B cell (primary cell): ENCODE results near the gene CREB5. TPM values are rescaled to one million over a fixed set of nuclear protein-coding genes. Genes with fewer than 3 reads are reported as not detected.

ENCODE experiments used
- ATAC-seq: fragments of 200-7000 bp; cut with Tn5 transposase; one replicate; pipeline ENCODE4 v1.10.0; 2021; ENCODE audit warnings: low read depth, mild to moderate bottlenecking, moderate number of reproducible peaks, moderate library complexity
- CTCF ChIA-PET: fragments of 350-600 bp; sonication (Branson Sonifier 250); formaldehyde crosslinking; loops from one replicate; lab custom pipeline; 2021; ENCODE audit warnings: antibody characterized with exemption, inconsistent platforms; lab: Charles Lee
- POLR2A ChIA-PET: fragments of 350-600 bp; sonication (Branson Sonifier 250); formaldehyde crosslinking; loops from one replicate; lab custom pipeline; 2021; ENCODE audit warnings: antibody characterized with exemption; lab: Charles Lee
- DNase-seq: peaks from one replicate; pipeline ENCODE4 v3.0.0; 2013
- H2AFZ ChIP-seq: 2 replicates; pipeline ENCODE4 v1.6.1; 2012; ENCODE audit warnings: mild to moderate bottlenecking, low read depth, low read length; ENCODE audit not compliant: insufficient read depth, poor library complexity, severe bottlenecking
- H3K27ac ChIP-seq, 2 donors: 1 replicate in 1 of 2; 2 replicates in 1 of 2; pipeline ENCODE4 v1.5.1; 2012 to 2013; ENCODE audit warnings: low read length in 2 of 2, mild to moderate bottlenecking in 2 of 2, moderate library complexity in 1 of 2
- H3K27me3 ChIP-seq, 4 experiments: fragments of 200-600 bp in 1 of 4; sonication (generic) in 1 of 4; replicated peaks in 1 of 4; 1 replicate in 2 of 4; 2 replicates in 2 of 4; pipeline versions ENCODE4 v1.6.1 to v1.7.0; 2013 to 2016; ENCODE audit warnings: low read length in 3 of 4, mild to moderate bottlenecking in 2 of 4, mixed read lengths in 1 of 4, moderate library complexity in 1 of 4; ENCODE audit not compliant: insufficient read depth in 4 of 4, control insufficient read depth in 3 of 4; ENCODE audit errors: control extremely low read depth in 1 of 4
- H3K36me3 ChIP-seq, 2 experiments: replicated peaks in 1 of 2; 1 replicate in 1 of 2; 2 replicates in 1 of 2; pipeline versions ENCODE4 v1.6.1 to v1.7.1; 2013; ENCODE audit warnings: low read length in 1 of 2; ENCODE audit not compliant: insufficient read depth in 2 of 2, control insufficient read depth in 1 of 2; ENCODE audit errors: control extremely low read depth in 1 of 2, extremely low read depth in 1 of 2
- H3K4me1 ChIP-seq, 2 donors: fragments of 200-600 bp in 1 of 2; sonication (generic) in 1 of 2; 1 replicate in 1 of 2; 2 replicates in 1 of 2; pipeline versions ENCODE4 v1.5.1 to v1.6.1; 2013 to 2017; ENCODE audit warnings: low read length in 2 of 2; ENCODE audit not compliant: control insufficient read depth in 2 of 2, insufficient read depth in 2 of 2
- H3K4me2 ChIP-seq: replicated peaks from 2 replicates; pipeline ENCODE3; 2012; ENCODE audit warnings: mild to moderate bottlenecking, low read depth, low read length; ENCODE audit not compliant: poor library complexity, severe bottlenecking
- H3K4me3 ChIP-seq, 5 experiments: fragments of 200-600 bp in 1 of 5; sonication (generic) in 1 of 5; 1 replicate in 3 of 5; 2 replicates in 2 of 5; pipeline versions ENCODE4 v1.5.1 to v1.7.0; 2011 to 2016; ENCODE audit warnings: low read length in 4 of 5, mild to moderate bottlenecking in 4 of 5, low read depth in 2 of 5, control low read depth in 1 of 5, moderate library complexity in 1 of 5; ENCODE audit not compliant: insufficient read depth in 1 of 5; ENCODE audit errors: control extremely low read depth in 1 of 5, extremely low read depth in 1 of 5
- H3K79me2 ChIP-seq: fragments of 200-600 bp; sonication (generic); one replicate; pipeline ENCODE4 v1.6.0; 2016; ENCODE audit warnings: low read length; ENCODE audit not compliant: control insufficient read depth, insufficient read depth
- H3K9ac ChIP-seq: fragments of 200-600 bp; sonication (generic); 2 replicates; pipeline ENCODE4 v1.6.1; 2017; ENCODE audit warnings: mild to moderate bottlenecking, low read length, moderate library complexity
- H3K9me3 ChIP-seq, 3 donors: one replicate each; pipeline versions ENCODE4 v1.6.1 to v1.7.1; 2013; ENCODE audit warnings: low read length in 2 of 3; ENCODE audit not compliant: control insufficient read depth in 2 of 3, insufficient read depth in 1 of 3; ENCODE audit errors: control extremely low read depth in 1 of 3
- H4K20me1 ChIP-seq: 2 replicates; pipeline ENCODE4 v1.6.0; 2012; ENCODE audit warnings: mild to moderate bottlenecking, low read length; ENCODE audit not compliant: insufficient read depth, control insufficient read depth, poor library complexity, severe bottlenecking
- H3K27ac Mint-ChIP-seq: one replicate; pipeline ENCODE4 v1.8.0; 2021; ENCODE audit warnings: mixed read lengths
- H3K27me3 Mint-ChIP-seq: one replicate; pipeline ENCODE4 v1.8.0; 2021; ENCODE audit warnings: mixed read lengths
- H3K4me1 Mint-ChIP-seq: one replicate; pipeline ENCODE4 v1.8.0; 2021; ENCODE audit warnings: mixed read lengths
- H3K4me3 Mint-ChIP-seq: one replicate; pipeline ENCODE4 v1.8.0; 2021; ENCODE audit warnings: mixed read lengths
- H3K9me3 Mint-ChIP-seq: one replicate; pipeline ENCODE4 v1.8.0; 2022; ENCODE audit warnings: mixed read lengths; ENCODE audit not compliant: insufficient read depth
- EZH2 ChIP-seq: IDR thresholded peaks from 2 replicates; pipeline ENCODE4 v1.6.1; 2012; ENCODE audit warnings: borderline replicate concordance, low read depth, mild to moderate bottlenecking, moderate library complexity, low read length; ENCODE audit not compliant: insufficient read depth, poor library complexity, severe bottlenecking
- WGBS: methylation state at CpG from one replicate; pipeline ENCODE4 v1.1.5; 2013; ENCODE audit warnings: missing lambda C conversion rate; ENCODE audit not compliant: insufficient coverage; 5-methylcytosine and 5-hydroxymethylcytosine counted together
- intact Hi-C: fragments of 100-400 bp; cut with micrococcal nuclease; formaldehyde crosslinking; loops from one replicate; pipeline ENCODE4 v1.10.0; 2022
- polyA plus RNA-seq: library from polyadenylated mRNA; depleted of rRNA; stranded (reverse); fragments of >200 nt; gene quantifications from 2 replicates; pipeline ENCODE4 v1.2.3, GENCODE V29; 2012
- total RNA-seq, 2 donors: library from RNA; stranded (reverse); fragments of 120-200 nt in 1 of 2; gene quantifications; 1 replicate in 1 of 2; 2 replicates in 1 of 2; pipeline versions ENCODE4 v1.2.3 to v1.2.4, GENCODE V29; 2013 to 2022
- TF ChIP-seq, protein P1 (sequence below): fragments of 200-600 bp; IDR thresholded peaks from one replicate; pipeline ENCODE4 v1.8.0; 2022; ENCODE audit warnings: antibody characterized with exemption, mild to moderate bottlenecking

CREB5 gene
- total and polyA plus RNA-seq, 2 donors (not counting 1 experiment from before 2014, with no cell fraction given): 0.05 to 0.95 TPM

DNA sequence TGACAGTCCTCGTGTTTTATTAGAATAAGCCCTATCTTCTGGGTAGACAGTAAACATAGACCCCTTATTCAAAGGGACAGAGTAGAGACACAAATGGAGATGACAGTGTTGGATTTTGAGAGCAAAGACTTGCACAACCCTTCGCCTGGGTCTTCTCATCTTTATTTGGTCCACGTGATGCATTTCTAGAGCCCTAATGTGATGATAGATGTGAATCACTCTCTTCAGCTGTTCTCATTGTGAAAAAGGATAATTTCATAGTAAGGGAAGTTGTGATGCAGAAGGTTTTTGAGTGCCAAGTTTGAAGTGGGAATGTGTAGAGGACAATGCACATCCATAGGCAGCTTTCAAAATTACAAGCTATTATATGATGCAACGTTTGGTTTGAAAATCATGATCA is 86.3 kb downstream of the CREB5 start:
- Histone ChIP-seq H4K20me1 (no peaks in the 10 kb centered on the region), H3K27ac (no peak overlapping the region), H3K36me3 (no peaks in the 10 kb centered on the region), H3K4me2 (no peak overlapping the region), H3K79me2 (no peaks in the 10 kb centered on the region), H3K4me3 (no peak overlapping the region), H3K4me1 (no peaks in the 10 kb centered on the region), H3K9me3 (no peaks in the 10 kb centered on the region), H3K9ac (no peak overlapping the region), H2AFZ (no peak overlapping the region), H3K27me3 (no peaks in the 10 kb centered on the region)
- H3K9me3 Mint-ChIP-seq: no peaks in the 10 kb centered on the region
- DNase-seq: no peak
- intact Hi-C loops: no loop called here
- ATAC-seq: no peak
- TF ChIP-seq, protein P1, sequence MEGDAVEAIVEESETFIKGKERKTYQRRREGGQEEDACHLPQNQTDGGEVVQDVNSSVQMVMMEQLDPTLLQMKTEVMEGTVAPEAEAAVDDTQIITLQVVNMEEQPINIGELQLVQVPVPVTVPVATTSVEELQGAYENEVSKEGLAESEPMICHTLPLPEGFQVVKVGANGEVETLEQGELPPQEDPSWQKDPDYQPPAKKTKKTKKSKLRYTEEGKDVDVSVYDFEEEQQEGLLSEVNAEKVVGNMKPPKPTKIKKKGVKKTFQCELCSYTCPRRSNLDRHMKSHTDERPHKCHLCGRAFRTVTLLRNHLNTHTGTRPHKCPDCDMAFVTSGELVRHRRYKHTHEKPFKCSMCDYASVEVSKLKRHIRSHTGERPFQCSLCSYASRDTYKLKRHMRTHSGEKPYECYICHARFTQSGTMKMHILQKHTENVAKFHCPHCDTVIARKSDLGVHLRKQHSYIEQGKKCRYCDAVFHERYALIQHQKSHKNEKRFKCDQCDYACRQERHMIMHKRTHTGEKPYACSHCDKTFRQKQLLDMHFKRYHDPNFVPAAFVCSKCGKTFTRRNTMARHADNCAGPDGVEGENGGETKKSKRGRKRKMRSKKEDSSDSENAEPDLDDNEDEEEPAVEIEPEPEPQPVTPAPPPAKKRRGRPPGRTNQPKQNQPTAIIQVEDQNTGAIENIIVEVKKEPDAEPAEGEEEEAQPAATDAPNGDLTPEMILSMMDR: no peak
- no peak for TF ChIP-seq EZH2
- H3K4me1 Mint-ChIP-seq: no peaks in the 10 kb centered on the region
- H3K27ac Mint-ChIP-seq: no peak overlapping the region
- no peak overlapping the region for H3K4me3 Mint-ChIP-seq
- 94% methylated on average over 2 of the region's 4 CpGs for WGBS
- POLR2A ChIA-PET: no interaction called here
- H3K27me3 Mint-ChIP-seq: peaks cover 5% of the 10 kb centered on the region
- CTCF ChIA-PET: no interaction called here

DNA sequence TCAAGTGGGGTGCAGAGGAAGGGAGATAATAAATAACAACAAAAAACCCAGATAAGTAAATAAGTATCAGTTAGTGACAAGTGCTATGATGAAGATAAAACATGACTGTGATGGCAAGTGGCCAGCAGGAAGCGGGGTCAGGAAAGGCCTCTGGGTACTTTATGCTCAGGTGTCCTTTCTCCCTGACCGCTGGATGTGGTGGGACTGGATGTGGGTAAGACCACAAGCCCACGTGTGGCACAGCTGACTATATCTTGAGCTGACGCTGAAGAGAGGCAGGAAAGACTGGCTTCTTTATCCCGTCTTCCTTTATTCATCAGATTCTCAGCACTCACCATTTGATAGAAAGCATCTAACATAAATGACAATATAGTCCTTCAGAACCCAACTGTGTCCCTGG is 87.8 kb downstream of the CREB5 start:
- no peak overlapping the region for H3K27ac ChIP-seq
- no peak overlapping the region for H3K9ac ChIP-seq
- Mint-ChIP-seq H3K27ac (no peak overlapping the region), H3K27me3 (peaks cover 5% of the 10 kb centered on the region), H3K9me3 (no peaks in the 10 kb centered on the region), H3K4me1 (peaks cover 8% of the 10 kb centered on the region), H3K4me3 (no peak overlapping the region)
- WGBS: 26% methylated on average over 3 of the region's 5 CpGs
- intact Hi-C loops: no loop called here
- H3K4me2 ChIP-seq: no peak overlapping the region
- H3K79me2 ChIP-seq: no peaks in the 10 kb centered on the region
- H3K9me3 ChIP-seq: no peaks in the 10 kb centered on the region
- DNase-seq: no peak
- H3K4me3 ChIP-seq: no peak overlapping the region
- no peak for ATAC-seq
- H4K20me1 ChIP-seq: no peaks in the 10 kb centered on the region
- POLR2A ChIA-PET: no interaction called here
- H3K4me1 ChIP-seq: no peaks in the 10 kb centered on the region
- TF ChIP-seq, protein P1: no peak
- TF ChIP-seq EZH2: no peak
- H2AFZ ChIP-seq: no peak overlapping the region
- no peaks in the 10 kb centered on the region for H3K36me3 ChIP-seq
- CTCF ChIA-PET: no interaction called here
- no peaks in the 10 kb centered on the region for H3K27me3 ChIP-seq
